ENCODE measurements around the gene SPTA1. TPM values are rescaled to one million over a fixed set of nuclear protein-coding genes. Genes with fewer than 3 reads are reported as not detected.

The SPTA1 gene
- total RNA-seq, 1 experiment from 2014 or later, result not detected

DNA sequence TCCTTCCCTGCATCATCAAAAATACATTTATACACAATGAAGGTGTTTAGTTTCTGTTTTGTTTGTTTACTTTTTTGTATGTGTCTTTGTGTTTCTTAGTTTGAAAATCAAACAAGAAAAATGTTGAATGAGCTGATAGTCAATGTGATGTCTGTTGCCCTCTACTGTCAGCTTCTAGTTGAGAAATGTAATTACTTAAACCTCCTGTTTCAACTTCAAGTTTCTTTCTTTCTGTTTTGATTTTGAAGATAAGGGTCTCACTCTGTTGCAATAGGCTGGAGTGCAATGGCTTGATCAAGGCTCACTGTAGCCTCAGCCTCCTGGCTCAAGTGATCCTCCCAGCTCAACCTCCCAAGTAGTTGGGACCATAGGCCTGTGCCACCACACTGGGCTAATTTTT lies 37.5 kb downstream of the SPTA1 start (continued):
- TF ChIP-seq JUND (IDR thresholded peaks at IDR 0.05), result no peak
- no peak for TF ChIP-seq SP1 (IDR thresholded peaks at IDR 0.05; ENCODE audit: low read depth)
- no peak for TF ChIP-seq EGR1 (IDR thresholded peaks at IDR 0.05; ENCODE audit: low read depth)
- TF ChIP-seq, protein P1, sequence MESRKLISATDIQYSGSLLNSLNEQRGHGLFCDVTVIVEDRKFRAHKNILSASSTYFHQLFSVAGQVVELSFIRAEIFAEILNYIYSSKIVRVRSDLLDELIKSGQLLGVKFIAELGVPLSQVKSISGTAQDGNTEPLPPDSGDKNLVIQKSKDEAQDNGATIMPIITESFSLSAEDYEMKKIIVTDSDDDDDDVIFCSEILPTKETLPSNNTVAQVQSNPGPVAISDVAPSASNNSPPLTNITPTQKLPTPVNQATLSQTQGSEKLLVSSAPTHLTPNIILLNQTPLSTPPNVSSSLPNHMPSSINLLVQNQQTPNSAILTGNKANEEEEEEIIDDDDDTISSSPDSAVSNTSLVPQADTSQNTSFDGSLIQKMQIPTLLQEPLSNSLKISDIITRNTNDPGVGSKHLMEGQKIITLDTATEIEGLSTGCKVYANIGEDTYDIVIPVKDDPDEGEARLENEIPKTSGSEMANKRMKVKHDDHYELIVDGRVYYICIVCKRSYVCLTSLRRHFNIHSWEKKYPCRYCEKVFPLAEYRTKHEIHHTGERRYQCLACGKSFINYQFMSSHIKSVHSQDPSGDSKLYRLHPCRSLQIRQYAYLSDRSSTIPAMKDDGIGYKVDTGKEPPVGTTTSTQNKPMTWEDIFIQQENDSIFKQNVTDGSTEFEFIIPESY (IDR thresholded peaks at IDR 0.05; ENCODE audit: extremely low read depth, insufficient replicate concordance, low read length), result no peak
- no peak for TF ChIP-seq CBX3 (IDR thresholded peaks at IDR 0.05; ENCODE audit: low read depth)
- no peak for TF ChIP-seq EZH2phosphoT487 (IDR thresholded peaks at IDR 0.05; ENCODE audit: borderline replicate concordance)
- no peak for TF ChIP-seq YY1 (IDR thresholded peaks at IDR 0.05; ENCODE audit: extremely low read depth, insufficient replicate concordance, low read depth, low read length)
- no peak for TF ChIP-seq ZNF274 (IDR thresholded peaks at IDR 0.05; ENCODE audit: low read depth, low read length)
- TF ChIP-seq TCF7L2 (IDR thresholded peaks at IDR 0.05; ENCODE audit: borderline replicate concordance, extremely low read depth, insufficient read depth, insufficient read length), result no peak
- no peak for TF ChIP-seq ELF1 (IDR thresholded peaks at IDR 0.05; ENCODE audit: borderline replicate concordance, low read depth)
- no peak for TF ChIP-seq CEBPB (IDR thresholded peaks at IDR 0.05; ENCODE audit: low read depth)
- TF ChIP-seq ZFX (IDR thresholded peaks at IDR 0.05), result no peak

DNA sequence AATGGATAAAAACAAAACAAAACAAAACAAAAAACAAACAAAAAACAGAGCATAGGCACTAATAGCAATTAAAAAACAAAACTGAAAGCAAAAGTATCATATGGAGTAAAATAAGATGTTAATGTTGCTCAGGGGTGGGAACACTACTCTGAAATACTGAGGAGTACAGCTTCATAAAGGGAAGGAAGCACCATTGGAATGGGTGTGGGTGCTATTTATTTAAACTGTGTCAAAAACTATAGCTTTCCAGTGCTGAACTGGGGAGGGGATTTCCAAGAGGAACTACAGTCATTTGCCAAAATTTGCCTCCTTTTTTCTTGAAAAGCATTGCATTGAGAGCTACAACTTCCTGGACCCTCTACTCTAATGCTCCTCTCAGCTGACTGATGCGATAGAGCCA lies 40.0 kb downstream of the SPTA1 start:
- ChIA-PET RAD21 (ENCODE audit: low non-redundant PET in 1 of 2, low total read pairs in 2 of 2, uncharacterized antibody in 2 of 2, unreplicated experiment in 2 of 2) (no interaction called here), CTCF (no interaction called here)
- no TSS peak for BruUV-seq (replicated peaks)
- TF ChIP-seq ZNF274 (IDR thresholded peaks at IDR 0.05; ENCODE audit: low read depth, low read length) (no peak), JUND (IDR thresholded peaks at IDR 0.05) (no peak), POLR2AphosphoS5 (IDR thresholded peaks at IDR 0.05; ENCODE audit: low read depth, low read length) (no peak), SIN3A (IDR thresholded peaks at IDR 0.05; ENCODE audit: low read depth) (no peak), CBX3 (IDR thresholded peaks at IDR 0.05; ENCODE audit: low read depth) (no peak), CEBPB (IDR thresholded peaks at IDR 0.05; ENCODE audit: low read depth) (no peak), ELF1 (IDR thresholded peaks at IDR 0.05; ENCODE audit: borderline replicate concordance, low read depth) (no peak), EGR1 (IDR thresholded peaks at IDR 0.05; ENCODE audit: low read depth) (no peak), SP1 (IDR thresholded peaks at IDR 0.05; ENCODE audit: low read depth) (no peak), ZFX (IDR thresholded peaks at IDR 0.05) (no peak), EZH2 (IDR thresholded peaks at IDR 0.05) (no peak), RAD21 (IDR thresholded peaks at IDR 0.05; ENCODE audit: low read depth) (no peak), ATF3 (IDR thresholded peaks at IDR 0.05) (no peak), POLR2A (IDR thresholded peaks at IDR 0.05; ENCODE audit: borderline replicate concordance, extremely low read depth, insufficient read depth, insufficient read length) (no peak), SRF (IDR thresholded peaks at IDR 0.05; ENCODE audit: low read depth) (no peak)
- TF ChIP-seq, protein P1 (IDR thresholded peaks at IDR 0.05; ENCODE audit: extremely low read depth, insufficient replicate concordance, low read length), result no peak
- TF ChIP-seq, protein P2, sequence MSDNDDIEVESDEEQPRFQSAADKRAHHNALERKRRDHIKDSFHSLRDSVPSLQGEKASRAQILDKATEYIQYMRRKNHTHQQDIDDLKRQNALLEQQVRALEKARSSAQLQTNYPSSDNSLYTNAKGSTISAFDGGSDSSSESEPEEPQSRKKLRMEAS (IDR thresholded peaks at IDR 0.05), result no peak

More for the DNA sequence above, 40.0 kb downstream of the SPTA1 start:
- H4K20me1 ChIP-seq (ENCODE audit: insufficient read depth), result no peaks in the 10 kb centered on the region
- H3K9me3 ChIP-seq (ENCODE audit: control insufficient read depth in 1 of 2, insufficient read depth in 1 of 2, low read depth in 1 of 2, low read length in 2 of 2), result no peaks in the 10 kb centered on the region
- H3K4me3 ChIP-seq (replicated peaks in 1 of 2; ENCODE audit: low read depth in 1 of 2, low read length in 2 of 2), result no peak overlapping the region
- ATAC-seq (no peak), DNase-seq (ENCODE audit: low read depth, low spot score) (no peak)
- no peaks in the 10 kb centered on the region for H3K27me3 ChIP-seq (ENCODE audit: insufficient read depth, low read length)
- H3K4me1 ChIP-seq (ENCODE audit: control insufficient read depth in 1 of 2, insufficient read depth in 2 of 2, low read length in 2 of 2), result no peaks in the 10 kb centered on the region
- no peak overlapping the region for H2AFZ ChIP-seq (ENCODE audit: low read depth, low read length, poor library complexity, severe bottlenecking)
- no peaks in the 10 kb centered on the region for H3K36me3 ChIP-seq (ENCODE audit: control insufficient read depth in 1 of 2, insufficient read depth in 2 of 2, low read length in 2 of 2)
- no peaks in the 10 kb centered on the region for H3K9me2 ChIP-seq (ENCODE audit: insufficient read depth)
- intact Hi-C loops (cut with micrococcal nuclease), result no loop called here
- no peaks in the 10 kb centered on the region for H3K79me2 ChIP-seq (ENCODE audit: insufficient read depth, low read length)
- H3K27ac ChIP-seq (ENCODE audit: low read depth, low read length), result no peak overlapping the region
- POLR2A ChIA-PET, result no interaction called here
- no peak overlapping the region for H3K9ac ChIP-seq (ENCODE audit: low read length)
- no peak overlapping the region for H3K4me2 ChIP-seq (ENCODE audit: low read length)
